DOHH2 (cell line): ENCODE results near the gene FOXA3.
"Not testable (repeated sequence)": the region's sequence is repeated elsewhere in the genome, so short reads cannot be mapped to it uniquely, and the experiment has no call there.

Experiments
- H3F3A ChIP-seq: fragments of 200-600 bp; sonication (generic), shearing (Covaris generic); 2 replicates; pipeline ENCODE4 v1.6.0; 2016; ENCODE audit warnings: antibody characterized with exemption, mild to moderate bottlenecking; ENCODE audit not compliant: control insufficient read depth, insufficient read depth
- H3K27ac ChIP-seq: fragments of 200-600 bp; sonication (generic); 2 replicates; pipeline ENCODE4 v1.5.1; 2014; ENCODE audit warnings: low read depth, mild to moderate bottlenecking, low read length, moderate library complexity
- H3K27me3 ChIP-seq: fragments of 200-600 bp; sonication (generic); 2 replicates; pipeline ENCODE4 v1.6.1; 2014; ENCODE audit warnings: mild to moderate bottlenecking, low read length, mixed read lengths; ENCODE audit not compliant: control insufficient read depth
- H3K36me3 ChIP-seq: fragments of 200-600 bp; sonication (generic); 2 replicates; pipeline ENCODE4 v1.6.1; 2014; ENCODE audit warnings: mild to moderate bottlenecking, low read length, moderate library complexity, mixed read lengths; ENCODE audit not compliant: control insufficient read depth
- H3K4me1 ChIP-seq: fragments of 200-600 bp; sonication (generic); 2 replicates; pipeline ENCODE4 v1.6.1; 2014; ENCODE audit warnings: mild to moderate bottlenecking, low read length, mixed read lengths; ENCODE audit not compliant: control insufficient read depth
- H3K4me2 ChIP-seq: fragments of 200-600 bp; sonication (generic); 2 replicates; pipeline ENCODE4 v1.6.0; 2014; ENCODE audit warnings: mild to moderate bottlenecking, low read length, moderate library complexity
- H3K4me3 ChIP-seq: fragments of 200-600 bp; sonication (generic); 2 replicates; pipeline ENCODE4 v1.5.1; 2014; ENCODE audit warnings: mild to moderate bottlenecking, low read length, mixed read lengths
- H3K79me2 ChIP-seq: fragments of 200-600 bp; sonication (generic); 2 replicates; pipeline ENCODE4 v1.6.1; 2014; ENCODE audit warnings: mild to moderate bottlenecking, low read length, mixed read lengths; ENCODE audit not compliant: control insufficient read depth
- H3K9me2 ChIP-seq: fragments of 200-600 bp; sonication (generic); replicated peaks from 2 replicates; pipeline ENCODE4 v1.6.1; 2014; ENCODE audit warnings: mild to moderate bottlenecking, low read length, mixed read lengths; ENCODE audit not compliant: control insufficient read depth
- H3K9me3 ChIP-seq: fragments of 200-600 bp; sonication (generic); 2 replicates; pipeline ENCODE4 v1.6.1; 2014; ENCODE audit warnings: antibody characterized with exemption, low read length, mixed read lengths; ENCODE audit not compliant: control insufficient read depth, insufficient read depth
- H4K20me1 ChIP-seq: fragments of 200-600 bp; sonication (generic); 2 replicates; pipeline ENCODE4 v1.6.0; 2014; ENCODE audit warnings: low read depth, mild to moderate bottlenecking, antibody characterized with exemption, low read length, moderate library complexity; ENCODE audit not compliant: control insufficient read depth, insufficient read depth
- CTCF ChIP-seq: fragments of 200-600 bp; sonication (generic); IDR thresholded peaks from one replicate; pipeline ENCODE4 v1.5.1; 2014; ENCODE audit warnings: antibody characterized with exemption, mild to moderate bottlenecking, low read depth, low read length; ENCODE audit not compliant: poor library complexity, severe bottlenecking
- EZH2phosphoT487 ChIP-seq: fragments of 200-600 bp; sonication (generic); IDR thresholded peaks from 2 replicates; pipeline ENCODE4 v1.6.1; 2017; ENCODE audit warnings: borderline replicate concordance, mild to moderate bottlenecking, antibody characterized with exemption, low read length, moderate library complexity, mixed read lengths

Gene FOXA3

GRCh38 chr19:45890877-45891276, 26.8 kb downstream of the FOXA3 start:
- Histone ChIP-seq H3K79me2 (0 out of 2 replicates have a peak, but pooled peaks cover 2% of the 10 kb centered on the region), H3K4me2 (no peak overlapping the region), H3K4me3 (no peak overlapping the region), H3K27ac (no peak overlapping the region), H3F3A (peaks cover 4% of the 10 kb centered on the region; the same call in 1 of the 2 replicates), H3K4me1 (peaks cover 15% of the 10 kb centered on the region), H3K27me3 (no peaks in the 10 kb centered on the region), H3K9me2 (no peaks in the 10 kb centered on the region), H4K20me1 (no peaks in the 10 kb centered on the region), H3K9me3 (no peaks in the 10 kb centered on the region), H3K36me3 (peaks cover 5% of the 10 kb centered on the region; the same call in 1 of the 2 replicates)
- no peak for TF ChIP-seq EZH2phosphoT487
- TF ChIP-seq CTCF: no peak

DNA sequence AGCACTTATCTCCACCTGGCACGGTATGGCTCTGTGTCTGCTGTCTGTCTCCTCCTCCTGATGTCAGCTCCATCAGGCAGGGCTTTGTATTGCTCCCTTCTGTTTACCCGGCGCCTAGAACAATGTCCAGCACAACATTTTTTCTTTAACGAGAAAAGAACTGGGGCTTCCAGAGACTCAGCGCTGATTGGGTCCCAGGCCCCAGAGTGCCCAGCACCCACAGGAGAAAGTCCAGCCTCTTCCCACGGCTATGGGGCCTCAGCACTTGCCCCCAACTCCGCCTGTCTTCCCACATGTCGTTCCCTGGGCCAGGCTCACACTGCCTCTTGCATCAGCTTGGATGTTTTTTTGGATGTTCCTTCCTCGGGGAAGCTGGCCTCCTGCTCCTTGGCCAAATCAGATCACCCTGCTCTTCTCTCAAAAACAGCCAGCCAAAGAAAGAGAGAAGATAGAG, 31.4 kb downstream of the FOXA3 start:
- H3K27me3 ChIP-seq: no peaks in the 10 kb centered on the region
- no peaks in the 10 kb centered on the region for H4K20me1 ChIP-seq
- H3K4me1 ChIP-seq: peaks cover 14% of the 10 kb centered on the region
- peaks cover 9% of the 10 kb centered on the region for H3K79me2 ChIP-seq
- H3K4me3 ChIP-seq: no peak overlapping the region
- no peak overlapping the region for H3K4me2 ChIP-seq
- H3K36me3 ChIP-seq: peaks cover 30% of the 10 kb centered on the region
- no peaks in the 10 kb centered on the region for H3F3A ChIP-seq
- TF ChIP-seq EZH2phosphoT487: no peak
- no peak for TF ChIP-seq CTCF
- H3K9me2 ChIP-seq: no peaks in the 10 kb centered on the region
- H3K27ac ChIP-seq: no peak overlapping the region
- no peaks in the 10 kb centered on the region for H3K9me3 ChIP-seq

DNA sequence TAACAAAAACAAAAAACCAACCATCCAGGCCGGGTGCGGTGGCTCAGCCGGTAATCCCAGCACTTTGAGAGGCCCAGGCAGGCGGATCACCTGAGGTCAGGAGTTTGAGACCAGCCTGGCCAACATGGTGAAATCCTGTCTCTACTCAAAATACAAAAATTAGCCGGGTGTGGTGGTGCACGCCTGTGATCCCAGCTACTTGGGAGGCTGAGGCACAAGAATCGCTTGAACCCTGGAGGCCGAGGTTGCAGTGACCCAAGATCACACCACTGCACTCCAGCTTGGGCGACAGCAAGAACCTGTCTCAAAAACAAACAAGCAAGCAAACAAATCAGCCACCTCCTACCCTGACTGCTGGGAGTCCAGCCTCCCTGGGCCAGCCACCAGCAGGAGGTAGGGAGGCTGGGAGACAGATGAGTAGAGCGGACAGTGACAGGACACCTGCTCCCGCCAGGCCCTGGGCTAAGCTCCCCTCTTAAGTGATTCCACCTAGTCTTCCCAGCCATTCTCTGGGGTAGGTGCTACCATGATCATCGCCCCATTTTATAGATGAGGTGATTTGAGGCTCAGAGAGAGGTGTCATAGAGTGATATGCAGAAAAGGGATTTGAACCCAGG, 32.0 kb downstream of the FOXA3 start:
- H3F3A ChIP-seq, H3K27me3 ChIP-seq, H3K4me3 ChIP-seq, H3K4me2 ChIP-seq, H3K9me2 ChIP-seq, H4K20me1 ChIP-seq, H3K27ac ChIP-seq, H3K9me3 ChIP-seq: not testable (repeated sequence)
- peaks cover 20% of the 10 kb centered on the region for H3K4me1 ChIP-seq
- H3K36me3 ChIP-seq: peaks cover 35% of the 10 kb centered on the region
- H3K79me2 ChIP-seq: peaks cover 14% of the 10 kb centered on the region

DNA sequence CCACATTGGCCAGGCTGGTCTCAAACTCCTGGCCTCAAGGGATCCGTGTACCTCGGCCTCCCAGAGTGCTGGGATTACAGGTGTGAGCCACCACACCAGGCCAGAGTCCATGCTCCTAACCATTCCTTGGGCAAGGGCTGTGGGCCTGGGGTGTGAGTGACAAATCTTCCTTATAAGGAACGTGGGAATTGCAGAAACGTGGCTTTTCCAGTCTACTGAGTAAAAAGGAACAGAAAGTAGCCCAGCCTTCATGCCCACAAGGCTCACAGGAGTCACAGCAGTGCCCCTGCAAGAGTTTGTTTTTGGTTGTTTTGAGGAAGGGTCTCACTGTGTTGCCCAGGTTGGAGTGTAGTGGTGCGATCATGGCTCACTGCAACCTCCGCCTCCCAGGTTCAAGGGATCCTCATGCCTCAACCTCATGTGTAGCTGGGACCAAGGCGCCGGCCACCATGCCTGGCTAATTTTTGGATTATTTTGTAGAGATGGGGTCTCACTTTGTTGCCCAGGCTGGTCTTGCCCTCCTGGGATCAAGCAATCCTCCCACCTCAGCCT, 33.2 kb downstream of the FOXA3 start:
- Histone ChIP-seq H3K79me2 (peaks cover 27% of the 10 kb centered on the region), H3K4me2 (no peak overlapping the region), H4K20me1 (no peaks in the 10 kb centered on the region), H3K27ac (no peak overlapping the region), H3K27me3 (no peaks in the 10 kb centered on the region), H3K4me1 (peaks cover 25% of the 10 kb centered on the region), H3K36me3 (peaks cover 35% of the 10 kb centered on the region), H3K4me3 (no peak overlapping the region), H3F3A (no peaks in the 10 kb centered on the region), H3K9me3 (no peaks in the 10 kb centered on the region), H3K9me2 (no peaks in the 10 kb centered on the region)
- TF ChIP-seq EZH2phosphoT487: no peak
- no peak for TF ChIP-seq CTCF
